Hematopoietic multipotent progenitor cell treated with erythropoietin and hydrocortisone succinate and interleukin-3 and kit ligand, for 8 days (in vitro differentiated cells): ENCODE measurements around the gene PCGF2.

Experiments
- DNase-seq: peaks from one replicate; pipeline ENCODE4 v3.0.0-alpha.2; 2015

The PCGF2 gene

GRCh38 chr17:38716368-38717005 is 31.6 kb downstream of the PCGF2 start:
- DNase-seq: no peak

GRCh38 chr17:38715216-38715943 is 32.8 kb downstream of the PCGF2 start:
- DNase-seq: no peak

- no peak for DNase-seq
Measured at GRCh38 chr17:38713456-38714075, 34.6 kb downstream of the PCGF2 start.

- DNase-seq: no peak
Measured at GRCh38 chr17:38712593-38712992, 35.5 kb downstream of the PCGF2 start.

- no peak for DNase-seq
Measured at GRCh38 chr17:38711792-38712571, 36.2 kb downstream of the PCGF2 start.

- DNase-seq: no peak
Measured at GRCh38 chr17:38710985-38711384, 37.2 kb downstream of the PCGF2 start.

- DNase-seq: no peak
Measured at GRCh38 chr17:38710604-38710962, 37.6 kb downstream of the PCGF2 start.

- DNase-seq: no peak
Measured at GRCh38 chr17:38709864-38710603, 38.1 kb downstream of the PCGF2 start.

- DNase-seq: no peak
Measured at GRCh38 chr17:38709104-38709820, 38.9 kb downstream of the PCGF2 start.

- DNase-seq: no peak
Measured at GRCh38 chr17:38707678-38708351, 40.3 kb downstream of the PCGF2 start.

GRCh38 chr17:38706505-38707216 is 41.5 kb downstream of the PCGF2 start:
- DNase-seq: no peak

GRCh38 chr17:38705803-38706504 is 42.2 kb downstream of the PCGF2 start:
- no peak for DNase-seq

- no peak for DNase-seq
Measured at GRCh38 chr17:38705523-38705802, 42.7 kb downstream of the PCGF2 start.

- DNase-seq: peak; percentile 70
Measured at GRCh38 chr17:38704606-38705522, 43.3 kb downstream of the PCGF2 start, which contains the start of gene MLLT6. TSS of gene MLLT6 (plus strand) at chr17:38705273. CDS start at chr17:38705633, 360 bp downstream.

GRCh38 chr17:38703742-38704605 is 44.2 kb downstream of the PCGF2 start:
- peak; percentile 78 for DNase-seq

GRCh38 chr17:38702916-38703741 is 45.0 kb downstream of the PCGF2 start:
- DNase-seq: peak; percentile 44
